Left forelimb (tissue), 1 donor: ENCODE measurements around the gene TMEM121.
"Not testable (repeated sequence)": the region's sequence is repeated elsewhere in the genome, so short reads cannot be mapped to it uniquely, and the experiment has no call there.

Source experiments
- DNase-seq: peaks from one replicate; pipeline ENCODE4 v3.0.0-alpha.2; 2018; ENCODE audit warnings: low spot score

Gene TMEM121

GRCh38 chr14:105547072-105547471, 20.7 kb downstream of the TMEM121 start:
- not testable (repeated sequence) for DNase-seq

- no peak for DNase-seq
Observed at GRCh38 chr14:105547741-105548169, 21.4 kb downstream of the TMEM121 start.

DNA sequence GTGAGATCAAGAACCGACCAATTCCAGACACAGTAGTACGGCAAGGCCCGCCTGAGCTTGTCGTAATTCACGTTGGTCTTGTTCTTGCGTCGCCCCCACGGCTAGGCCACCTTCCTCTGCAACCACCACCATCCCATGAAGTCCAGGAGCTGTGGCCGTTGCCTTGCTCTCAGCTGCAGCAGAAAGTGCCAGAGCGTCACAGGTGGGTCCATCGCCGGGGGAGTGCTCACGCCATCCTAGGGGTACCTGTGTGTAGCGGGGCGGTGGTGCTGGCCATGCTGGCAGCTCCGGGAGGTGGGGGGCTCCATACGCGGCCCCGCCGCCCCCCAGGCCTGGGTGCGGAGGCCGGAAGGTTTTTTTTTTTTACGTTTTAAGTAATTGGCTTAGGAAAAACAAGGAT, 23.1 kb downstream of the TMEM121 start:
- DNase-seq = no peak

DNA sequence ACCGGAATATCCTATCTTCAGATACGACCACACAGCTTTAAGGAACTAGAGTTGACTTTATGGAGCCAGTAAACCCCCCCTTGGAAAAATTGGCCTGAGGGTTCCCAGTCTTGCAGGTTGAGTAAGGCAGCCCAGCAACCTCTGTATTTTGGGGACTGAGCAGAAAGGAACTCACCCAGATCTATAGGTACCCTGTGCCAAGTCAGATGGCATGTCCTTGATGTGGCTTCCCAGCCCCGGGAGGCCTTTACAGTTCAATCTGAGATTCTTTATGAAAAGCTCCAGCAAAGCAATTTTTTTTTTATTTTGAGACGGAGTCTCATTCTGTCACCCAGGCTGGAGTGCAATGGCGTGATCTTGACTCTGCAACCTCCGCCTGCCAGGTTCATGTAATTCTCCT, 27.6 kb downstream of the TMEM121 start:
- DNase-seq = no peak

GRCh38 chr14:105554523-105554922, 28.1 kb downstream of the TMEM121 start:
- no peak for DNase-seq

GRCh38 chr14:105557671-105558070, 31.3 kb downstream of the TMEM121 start:
- not testable (repeated sequence) for DNase-seq

DNA sequence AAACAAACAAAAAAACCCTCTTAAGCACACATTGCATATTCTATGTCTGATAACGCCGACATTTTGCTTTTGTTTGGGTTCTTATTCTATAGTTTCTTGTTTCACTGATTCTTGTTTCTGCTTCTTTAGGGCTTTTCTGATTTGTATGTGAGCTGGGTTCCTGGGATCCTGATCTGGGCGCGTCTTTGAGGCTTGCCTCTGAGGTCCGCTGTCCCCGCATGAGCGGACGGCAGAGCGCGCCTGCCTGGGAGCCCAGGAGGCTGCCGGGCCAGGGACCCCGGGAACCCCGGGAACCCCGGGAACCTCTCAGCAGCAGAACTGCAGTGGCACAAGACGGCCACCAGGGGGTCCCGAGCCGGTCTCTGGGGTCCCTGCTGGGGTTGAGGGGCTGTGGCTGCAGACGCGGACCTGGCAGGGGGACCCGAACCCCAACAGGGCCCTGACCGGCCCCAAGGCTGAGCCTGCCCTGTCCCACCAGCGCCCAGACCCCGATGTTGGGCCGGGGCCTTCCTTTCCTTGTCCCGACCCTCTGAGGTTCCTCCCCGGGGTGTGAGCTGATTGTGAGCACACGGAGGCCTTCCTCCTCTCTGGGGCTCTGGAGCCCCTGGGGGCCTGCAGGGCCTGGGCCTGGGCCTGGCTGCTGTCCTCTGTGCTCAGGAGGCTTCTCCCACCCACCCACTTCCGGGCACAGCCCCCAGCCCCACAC, 32.2 kb downstream of the TMEM121 start:
- not testable (repeated sequence) for DNase-seq

DNA sequence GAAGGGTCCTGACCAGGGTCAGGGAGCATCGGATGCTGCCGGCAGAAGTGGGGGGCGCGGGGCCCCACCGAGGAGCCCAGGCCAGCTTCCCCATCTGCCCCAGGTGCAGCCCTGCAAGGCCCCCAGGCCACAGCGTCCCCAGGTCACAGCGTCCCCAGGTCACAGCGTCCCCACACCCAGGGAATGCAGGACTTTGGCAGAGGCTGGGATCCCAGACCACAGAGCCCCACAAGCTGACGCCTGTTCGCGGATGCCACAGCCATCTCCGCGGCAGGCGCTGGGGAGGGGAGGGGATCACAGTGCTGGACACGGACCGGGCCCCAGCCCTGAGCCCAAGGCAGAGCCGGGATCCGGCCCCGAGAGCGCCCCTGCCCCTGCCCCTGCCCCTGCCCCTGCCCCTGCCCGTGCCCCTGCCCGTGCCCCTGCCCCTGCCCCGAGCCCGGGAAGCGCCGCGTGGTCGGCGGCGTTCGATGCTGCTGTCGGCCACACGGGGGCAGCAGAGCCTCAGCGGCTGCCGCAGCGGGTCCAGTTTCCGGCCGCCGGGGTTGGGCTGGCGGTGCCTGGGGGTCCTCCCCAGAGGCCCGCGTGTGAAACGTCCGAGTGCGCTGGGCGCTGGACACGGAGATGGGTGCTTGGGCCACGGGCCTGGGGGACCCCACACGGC, 33.1 kb downstream of the TMEM121 start:
- DNase-seq = not testable (repeated sequence)

- DNase-seq = not testable (repeated sequence)
Observed at GRCh38 chr14:105560048-105560669, 33.8 kb downstream of the TMEM121 start.

DNA sequence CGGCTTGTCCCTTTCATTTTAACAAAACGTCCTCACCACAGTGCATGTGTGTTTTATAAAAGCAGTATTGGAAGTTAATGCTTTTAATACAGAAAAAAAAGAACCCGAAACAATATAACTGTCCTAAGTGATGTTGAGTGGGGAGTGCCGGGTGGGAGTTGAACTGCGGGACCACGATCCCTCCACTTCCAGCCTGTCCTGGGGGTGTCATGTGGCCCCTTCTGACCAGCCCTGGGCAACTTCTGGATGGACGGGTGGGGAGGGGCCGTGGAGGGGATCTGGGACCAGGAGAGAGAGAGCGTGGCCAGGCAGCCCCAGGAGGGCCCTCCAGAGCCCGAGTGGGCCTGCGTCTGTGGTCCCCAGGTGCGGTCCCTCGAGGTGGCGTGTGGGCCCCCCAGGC, 35.0 kb downstream of the TMEM121 start:
- DNase-seq = not testable (repeated sequence)

- DNase-seq = no peak
Observed at GRCh38 chr14:105562713-105563346, 36.4 kb downstream of the TMEM121 start.

DNA sequence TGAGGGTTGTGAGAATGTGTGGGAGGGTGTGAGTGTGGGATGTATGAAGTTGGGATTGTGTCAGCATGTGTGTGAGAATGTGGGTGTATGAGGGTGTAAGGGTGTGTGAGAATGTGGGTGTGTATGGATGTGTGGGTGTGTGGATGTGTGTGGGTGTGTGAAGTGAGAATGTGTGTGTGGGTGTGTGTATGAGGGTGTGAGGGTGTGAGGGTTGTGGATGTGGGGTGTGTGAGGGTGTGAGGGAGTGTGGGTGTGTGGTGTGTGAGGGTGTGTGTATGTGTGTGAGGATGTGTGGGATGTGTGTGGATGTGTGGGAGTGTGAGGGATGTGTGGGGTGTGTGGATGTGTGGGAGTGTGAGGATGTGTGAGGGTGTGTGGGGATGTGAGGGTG, 37.0 kb downstream of the TMEM121 start:
- no peak for DNase-seq

DNA sequence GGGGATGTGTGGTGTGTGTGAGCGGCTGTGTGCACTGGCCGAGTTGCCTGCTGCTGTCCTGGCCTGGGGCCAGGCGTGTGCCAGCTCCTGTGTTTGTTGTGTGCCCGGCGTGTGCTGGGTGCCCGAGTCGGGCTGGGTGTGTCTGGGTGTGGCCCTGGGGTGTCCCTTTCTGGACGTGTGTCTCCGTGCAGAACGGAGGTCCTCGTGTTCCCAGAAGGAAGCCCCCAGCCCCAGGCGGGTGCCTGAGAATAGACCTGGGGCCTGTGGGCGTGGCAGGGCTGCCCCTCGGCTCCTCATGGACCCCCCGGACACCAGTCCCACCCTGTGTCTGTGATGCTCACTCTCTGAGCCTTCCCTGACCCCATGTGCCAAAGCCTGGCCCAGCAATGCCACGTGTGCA, 38.2 kb downstream of the TMEM121 start:
- not testable (repeated sequence) for DNase-seq

GRCh38 chr14:105565185-105565919, 39.0 kb downstream of the TMEM121 start:
- DNase-seq = not testable (repeated sequence)

- not testable (repeated sequence) for DNase-seq
Observed at GRCh38 chr14:105566248-105567163, 40.1 kb downstream of the TMEM121 start.

- not testable (repeated sequence) for DNase-seq
Observed at GRCh38 chr14:105567164-105568103, 41.1 kb downstream of the TMEM121 start.

- not testable (repeated sequence) for DNase-seq
Observed at GRCh38 chr14:105568140-105568843, 41.9 kb downstream of the TMEM121 start.

- peak; percentile 41 for DNase-seq
Observed at GRCh38 chr14:105568859-105569766, 42.7 kb downstream of the TMEM121 start.
